Vagina (tissue), 2 donors: ENCODE data around the gene ANKRD34B. TPM values are rescaled to one million over a fixed set of nuclear protein-coding genes. Genes with fewer than 3 reads are reported as not detected.

Experiments
- DNase-seq, 2 donors: peaks; one replicate each; pipeline ENCODE4 v3.0.0-alpha.2; 2017; ENCODE audit errors: extremely low spot score in 2 of 2
- H3K27ac ChIP-seq: fragments of 200-600 bp; sonication (generic); one replicate; pipeline ENCODE4 v1.5.1; 2019
- H3K27me3 ChIP-seq: fragments of 200-600 bp; sonication (generic); one replicate; pipeline ENCODE4 v1.5.1; 2019
- H3K36me3 ChIP-seq, 2 donors: fragments of 200-600 bp; sonication (generic); one replicate each; pipeline ENCODE4 v1.5.1; 2017 to 2019
- H3K4me1 ChIP-seq: fragments of 200-600 bp; sonication (generic); one replicate; pipeline ENCODE4 v1.5.1; 2019
- H3K4me3 ChIP-seq, 2 donors: fragments of 200-600 bp; sonication (generic); 1 replicate in 1 of 2; 2 replicates in 1 of 2; pipeline ENCODE4 v1.5.1; 2016 to 2019
- H3K9me3 ChIP-seq: fragments of 200-600 bp; sonication (generic); one replicate; pipeline ENCODE4 v1.5.1; 2019
- CTCF ChIP-seq, 3 experiments: fragments of 450-650 bp in 2 of 3; fragments of 200-600 bp in 1 of 3; sonication (generic) in 1 of 3; IDR thresholded peaks; one replicate each; pipeline ENCODE4 v1.5.1; 2017 to 2019; ENCODE audit warnings: antibody characterized with exemption in 3 of 3, mild to moderate bottlenecking in 2 of 3, moderate library complexity in 2 of 3
- POLR2A ChIP-seq, 2 donors: fragments of 450-650 bp; IDR thresholded peaks; one replicate each; pipeline ENCODE4 v1.6.1; 2017; ENCODE audit warnings: antibody characterized with exemption in 2 of 2, mild to moderate bottlenecking in 2 of 2, moderate library complexity in 2 of 2
- POLR2AphosphoS5 ChIP-seq, 2 donors: sonication (generic); formaldehyde crosslinking; IDR thresholded peaks; one replicate each; pipeline ENCODE4 v1.9.0; 2017; ENCODE audit warnings: antibody characterized with exemption in 2 of 2, mild to moderate bottlenecking in 2 of 2, low read depth in 1 of 2; ENCODE audit not compliant: insufficient read depth in 1 of 2
- intact Hi-C: fragments of 100-400 bp; cut with DNase I; formaldehyde crosslinking; loops from one replicate; pipeline ENCODE4 v1.15.1; 2023
- total RNA-seq: library from RNA; depleted of rRNA; stranded (reverse); fragments of >200 nt; gene quantifications from one replicate; pipeline ENCODE4 v1.2.3, GENCODE V29; 2016

ANKRD34B gene
- total RNA-seq, 1 donor from 2014 or later: not detected

DNA sequence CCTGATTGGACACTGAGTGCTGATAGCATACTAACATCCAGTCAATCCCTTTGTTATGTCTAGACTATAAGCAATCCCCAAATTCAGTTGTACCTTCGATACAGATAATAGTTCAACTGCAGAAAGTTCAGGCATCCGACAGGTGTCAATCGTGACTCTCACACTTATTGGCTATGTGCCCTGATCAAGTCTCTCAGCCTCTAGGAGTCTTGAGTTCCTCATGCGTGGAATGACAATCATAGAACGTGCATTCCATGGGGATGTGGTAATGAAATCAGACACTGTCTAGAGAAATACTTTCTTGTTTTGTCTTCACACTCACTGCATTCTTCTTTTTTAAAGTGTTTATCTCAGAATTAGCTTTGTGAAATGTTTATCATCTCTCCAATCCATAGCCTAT lies 4.8 kb downstream of the ANKRD34B start:
- peaks cover 15% of the 10 kb centered on the region for H3K4me1 ChIP-seq
- no peak overlapping the region for H3K27ac ChIP-seq
- no peak for DNase-seq
- H3K27me3 ChIP-seq: no peaks in the 10 kb centered on the region
- TF ChIP-seq POLR2AphosphoS5 (IDR thresholded peaks at IDR 0.05; ENCODE audit: insufficient read depth in 1 of 2, low read depth in 1 of 2) (no peak), POLR2A (IDR thresholded peaks at IDR 0.05) (no peak), CTCF (IDR thresholded peaks at IDR 0.05) (no peak)
- H3K36me3 ChIP-seq: no peaks in the 10 kb centered on the region
- H3K4me3 ChIP-seq: no peak overlapping the region
- H3K9me3 ChIP-seq: no peaks in the 10 kb centered on the region
- intact Hi-C loops: no loop called here

DNA sequence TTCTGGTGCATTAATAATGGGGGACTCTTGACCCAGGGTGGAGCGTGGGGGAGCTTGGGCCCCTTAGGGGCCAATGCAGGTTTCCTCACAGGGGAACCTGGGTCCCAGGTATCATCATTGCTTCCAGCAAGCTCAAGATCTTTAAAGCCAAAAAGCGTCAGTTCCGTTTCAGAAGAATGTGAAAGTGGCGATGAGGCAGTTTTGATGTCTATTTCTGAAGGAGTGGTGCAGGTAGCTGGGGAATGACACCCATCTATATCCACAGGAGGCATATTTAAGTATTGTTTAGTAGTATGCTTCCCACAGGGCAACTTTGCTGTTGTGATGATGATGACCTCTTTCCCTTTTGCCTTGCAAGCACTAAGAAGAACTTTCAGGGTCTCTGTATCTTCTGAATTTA lies 10.8 kb downstream of the ANKRD34B start:
- DNase-seq: no peak
- H3K27ac ChIP-seq: no peak overlapping the region
- no peak overlapping the region for H3K4me3 ChIP-seq
- H3K27me3 ChIP-seq: no peaks in the 10 kb centered on the region
- no peak for TF ChIP-seq POLR2A (IDR thresholded peaks at IDR 0.05)
- TF ChIP-seq CTCF (IDR thresholded peaks at IDR 0.05): no peak
- TF ChIP-seq POLR2AphosphoS5 (IDR thresholded peaks at IDR 0.05; ENCODE audit: insufficient read depth in 1 of 2, low read depth in 1 of 2): no peak
- H3K9me3 ChIP-seq: no peaks in the 10 kb centered on the region
- no peaks in the 10 kb centered on the region for H3K4me1 ChIP-seq
- no peaks in the 10 kb centered on the region for H3K36me3 ChIP-seq
- intact Hi-C loops: no loop called here

DNA sequence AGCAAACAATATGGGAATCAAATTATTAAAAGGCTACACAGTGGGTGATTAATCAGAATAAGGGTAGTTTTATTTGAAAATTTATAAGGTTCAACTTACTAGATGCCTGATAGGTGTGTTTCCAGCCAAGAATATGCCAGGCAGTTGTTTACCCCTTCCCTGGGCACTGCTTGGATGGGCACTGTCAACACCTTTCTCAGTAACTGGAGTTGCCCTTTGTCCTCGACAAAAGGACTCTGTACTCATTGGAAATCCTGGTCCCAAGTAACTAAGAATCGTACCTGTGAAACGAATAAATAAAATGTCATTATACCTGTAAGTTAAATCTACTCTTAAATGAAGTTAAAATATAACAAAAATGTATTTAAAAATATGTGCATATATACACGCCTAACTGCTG lies 15.0 kb downstream of the ANKRD34B start:
- Histone ChIP-seq H3K4me1 (no peaks in the 10 kb centered on the region), H3K27me3 (no peaks in the 10 kb centered on the region), H3K27ac (no peak overlapping the region), H3K9me3 (no peaks in the 10 kb centered on the region), H3K36me3 (no peaks in the 10 kb centered on the region), H3K4me3 (no peak overlapping the region)
- no peak for DNase-seq
- intact Hi-C loops: no loop called here
- TF ChIP-seq POLR2AphosphoS5 (IDR thresholded peaks at IDR 0.05; ENCODE audit: insufficient read depth in 1 of 2, low read depth in 1 of 2) (no peak), POLR2A (IDR thresholded peaks at IDR 0.05) (no peak), CTCF (IDR thresholded peaks at IDR 0.05) (no peak)

DNA sequence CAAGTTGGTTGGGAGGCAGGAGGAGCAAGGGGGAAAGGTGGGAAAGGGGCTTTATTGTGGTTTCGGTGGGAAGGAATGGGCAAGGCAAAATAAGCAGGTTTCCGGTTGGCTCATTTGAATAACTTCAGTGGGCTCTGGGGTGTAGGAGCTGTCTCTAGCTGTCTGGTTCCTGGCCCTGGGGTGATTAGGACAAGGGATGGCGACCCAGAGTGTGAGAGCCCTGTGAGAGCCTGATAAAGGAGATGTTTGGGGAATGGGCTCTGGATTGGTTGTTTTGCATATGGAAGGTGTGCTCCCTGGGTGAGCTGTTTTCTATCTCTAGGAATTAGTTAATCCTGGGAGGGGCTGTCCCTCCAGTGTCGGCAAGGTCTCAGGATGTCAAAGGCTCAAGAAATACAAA lies 15.4 kb downstream of the ANKRD34B start:
- Histone ChIP-seq H3K36me3 (no peaks in the 10 kb centered on the region), H3K9me3 (no peaks in the 10 kb centered on the region), H3K4me1 (no peaks in the 10 kb centered on the region), H3K4me3 (no peak overlapping the region), H3K27me3 (no peaks in the 10 kb centered on the region), H3K27ac (no peak overlapping the region)
- DNase-seq: no peak
- TF ChIP-seq CTCF (IDR thresholded peaks at IDR 0.05) (no peak), POLR2AphosphoS5 (IDR thresholded peaks at IDR 0.05; ENCODE audit: insufficient read depth in 1 of 2, low read depth in 1 of 2) (no peak), POLR2A (IDR thresholded peaks at IDR 0.05) (no peak)
- intact Hi-C loops: no loop called here

DNA sequence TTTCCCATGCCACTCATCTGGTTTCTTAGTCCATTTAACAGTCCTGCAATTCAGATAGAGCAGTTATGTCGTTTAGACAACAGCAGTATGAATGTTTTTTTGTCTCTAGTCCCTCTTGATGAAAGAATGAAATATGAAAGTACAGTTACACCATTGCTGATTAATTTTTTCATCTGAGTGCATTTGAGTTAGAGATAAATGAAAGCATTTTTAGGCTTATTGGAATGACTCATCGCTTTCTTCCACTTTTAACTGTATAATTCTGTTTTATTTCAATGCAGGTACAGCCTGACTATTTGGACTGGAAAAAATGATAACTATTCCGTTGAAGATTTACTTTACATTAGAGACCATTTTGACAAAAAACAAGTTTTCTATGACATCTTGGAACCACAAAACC lies 28.7 kb downstream of the ANKRD34B start:
- intact Hi-C loops: no loop called here
- H3K4me3 ChIP-seq: no peak overlapping the region
- no peaks in the 10 kb centered on the region for H3K27me3 ChIP-seq
- no peak for TF ChIP-seq POLR2AphosphoS5 (IDR thresholded peaks at IDR 0.05; ENCODE audit: insufficient read depth in 1 of 2, low read depth in 1 of 2)
- TF ChIP-seq POLR2A (IDR thresholded peaks at IDR 0.05): no peak
- no peak for TF ChIP-seq CTCF (IDR thresholded peaks at IDR 0.05)
- no peak overlapping the region for H3K27ac ChIP-seq
- H3K36me3 ChIP-seq: no peaks in the 10 kb centered on the region
- H3K9me3 ChIP-seq: peaks cover 5% of the 10 kb centered on the region
- no peaks in the 10 kb centered on the region for H3K4me1 ChIP-seq
- DNase-seq: no peak
